ENCODE measurements around the gene GREB1L.

Gene GREB1L

DNA sequence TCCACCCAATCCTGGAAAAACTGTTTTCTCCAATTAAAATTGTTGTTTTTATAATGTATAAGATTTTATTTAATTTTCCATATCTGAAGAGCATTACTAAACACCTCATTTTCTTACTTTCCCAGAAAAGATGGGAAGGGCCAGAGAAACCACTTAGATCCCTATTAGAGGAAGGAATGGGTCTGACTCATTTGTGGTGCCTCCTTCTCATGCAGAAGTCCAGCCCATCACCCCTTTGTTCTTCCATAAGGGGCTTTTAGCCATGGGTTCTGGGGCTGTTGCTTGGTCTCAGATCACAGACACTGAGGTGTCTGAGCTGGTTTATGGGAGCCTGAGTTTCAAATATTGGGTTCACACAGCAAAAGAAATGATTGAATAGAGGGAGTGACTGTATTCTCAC, 206.3 kb downstream of the GREB1L start:
- no peak for DNase-seq (ENCODE audit: insufficient read length, low spot score)
- TF ChIP-seq POLR2AphosphoS5 (IDR thresholded peaks at IDR 0.05; ENCODE audit: low read depth, low read length) (no peak), TAF1 (IDR thresholded peaks at IDR 0.05; ENCODE audit: low read depth, low read length) (no peak), SPI1 (IDR thresholded peaks at IDR 0.05; ENCODE audit: low read depth, low read length) (no peak), POU2F2 (IDR thresholded peaks at IDR 0.05; ENCODE audit: low read depth, low read length) (no peak)
- FAIRE-seq, result no peak

DNA sequence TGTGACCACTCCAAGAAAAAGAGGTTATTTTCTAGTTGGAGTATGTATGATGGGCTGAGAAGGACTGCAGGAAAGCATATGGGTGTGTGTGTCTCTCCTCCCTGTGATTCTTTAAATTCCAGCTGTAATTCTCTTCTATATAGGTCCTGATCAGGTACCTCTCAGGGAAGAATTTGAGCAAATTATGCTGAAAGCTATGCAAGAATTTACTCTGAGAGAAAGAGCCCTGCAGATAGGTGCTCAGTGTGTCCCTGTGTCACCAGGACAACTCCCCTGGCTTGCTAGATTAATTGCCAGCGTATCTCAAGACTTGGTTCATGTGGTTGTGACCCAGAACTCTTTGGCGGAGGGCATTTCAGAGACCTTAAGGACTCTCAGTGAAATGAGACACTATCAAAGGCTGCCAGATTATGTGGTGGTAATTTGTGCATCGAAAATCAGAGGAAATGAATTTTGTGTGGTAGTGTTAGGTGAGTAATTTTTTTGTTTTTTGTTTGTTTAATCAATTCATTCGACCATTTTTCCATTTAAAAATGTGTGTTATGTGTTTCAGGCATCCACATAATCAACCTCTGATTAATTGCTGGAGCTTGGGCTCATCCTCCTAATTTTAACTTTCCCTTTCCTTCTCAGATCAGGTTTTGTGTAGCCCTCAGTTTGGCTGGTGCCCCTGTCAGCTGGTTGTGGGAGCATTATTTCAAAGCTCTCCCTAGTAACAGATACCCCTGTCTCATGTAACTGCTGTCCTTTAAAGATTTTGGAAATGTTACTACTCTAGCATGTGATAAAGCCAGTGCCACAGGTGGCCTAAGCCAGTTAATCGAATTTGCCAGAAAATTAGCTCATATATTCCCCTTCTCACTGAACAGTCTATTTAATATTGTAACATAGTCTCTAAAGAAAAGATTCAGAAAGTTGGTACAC, 207.6 kb downstream of the GREB1L start:
- FAIRE-seq (no peak), DNase-seq (ENCODE audit: insufficient read length, low spot score) (no peak)
- no peak for TF ChIP-seq POU2F2 (IDR thresholded peaks at IDR 0.05; ENCODE audit: low read depth, low read length)
- no peak for TF ChIP-seq PAX5 (IDR thresholded peaks at IDR 0.05; ENCODE audit: insufficient read depth, low read length, severe bottlenecking)
- no peak for TF ChIP-seq SPI1 (IDR thresholded peaks at IDR 0.05; ENCODE audit: low read depth, low read length)
- TF ChIP-seq POLR2AphosphoS5 (IDR thresholded peaks at IDR 0.05; ENCODE audit: low read depth, low read length), result no peak
- TF ChIP-seq POLR2A (IDR thresholded peaks at IDR 0.05; ENCODE audit: low read depth, low read length), result no peak
- no peak for TF ChIP-seq TAF1 (IDR thresholded peaks at IDR 0.05; ENCODE audit: low read depth, low read length)

DNA sequence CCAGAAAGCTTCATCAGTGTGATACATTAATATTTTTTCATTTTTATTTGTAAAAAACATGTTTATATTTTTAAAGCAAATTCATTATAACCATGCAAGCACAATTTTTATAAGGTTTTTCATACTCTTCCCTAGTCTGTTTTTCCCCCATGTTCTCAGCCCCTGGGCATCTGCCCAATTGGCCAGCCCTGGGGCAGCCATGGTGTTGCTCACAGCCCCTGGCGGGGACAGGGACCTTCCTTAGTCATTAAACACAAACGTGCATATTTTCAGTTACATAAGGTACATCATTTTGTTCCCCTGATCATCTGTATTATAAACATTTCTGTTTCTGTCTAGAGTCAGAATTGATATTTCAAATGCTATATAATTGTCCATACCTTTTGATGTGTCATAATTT, 208.5 kb downstream of the GREB1L start:
- TF ChIP-seq TAF1 (IDR thresholded peaks at IDR 0.05; ENCODE audit: low read depth, low read length), result no peak
- no peak for TF ChIP-seq SPI1 (IDR thresholded peaks at IDR 0.05; ENCODE audit: low read depth, low read length)
- no peak for TF ChIP-seq POLR2A (IDR thresholded peaks at IDR 0.05; ENCODE audit: low read depth, low read length)
- TF ChIP-seq POLR2AphosphoS5 (IDR thresholded peaks at IDR 0.05; ENCODE audit: low read depth, low read length), result no peak
- TF ChIP-seq PAX5 (IDR thresholded peaks at IDR 0.05; ENCODE audit: insufficient read depth, low read length, severe bottlenecking), result no peak
- no peak for TF ChIP-seq POU2F2 (IDR thresholded peaks at IDR 0.05; ENCODE audit: low read depth, low read length)
- DNase-seq (ENCODE audit: insufficient read length, low spot score) (no peak), FAIRE-seq (no peak)

DNA sequence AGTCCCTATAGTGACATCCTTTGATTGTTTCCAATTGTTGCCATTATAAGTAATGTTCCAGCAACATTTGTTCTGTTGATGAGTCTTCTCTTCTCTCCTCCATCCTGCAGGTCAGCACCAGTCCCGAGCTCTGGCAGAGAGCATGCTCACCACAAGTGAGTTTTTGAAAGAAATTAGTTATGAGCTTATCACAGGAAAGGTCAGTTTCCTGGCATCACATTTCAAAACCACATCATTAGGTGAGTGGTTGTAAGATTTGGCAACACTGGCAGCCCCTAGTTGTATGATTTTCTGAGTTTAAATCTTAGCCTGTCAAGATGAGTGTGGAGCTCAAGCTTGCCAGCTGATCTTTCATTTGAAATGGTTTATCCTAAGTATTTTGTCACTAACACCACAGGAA, 208.9 kb downstream of the GREB1L start:
- FAIRE-seq (no peak), DNase-seq (ENCODE audit: insufficient read length, low spot score) (no peak)
- TF ChIP-seq PAX5 (IDR thresholded peaks at IDR 0.05; ENCODE audit: insufficient read depth, low read length, severe bottlenecking) (no peak), POLR2A (IDR thresholded peaks at IDR 0.05; ENCODE audit: low read depth, low read length) (no peak)

DNA sequence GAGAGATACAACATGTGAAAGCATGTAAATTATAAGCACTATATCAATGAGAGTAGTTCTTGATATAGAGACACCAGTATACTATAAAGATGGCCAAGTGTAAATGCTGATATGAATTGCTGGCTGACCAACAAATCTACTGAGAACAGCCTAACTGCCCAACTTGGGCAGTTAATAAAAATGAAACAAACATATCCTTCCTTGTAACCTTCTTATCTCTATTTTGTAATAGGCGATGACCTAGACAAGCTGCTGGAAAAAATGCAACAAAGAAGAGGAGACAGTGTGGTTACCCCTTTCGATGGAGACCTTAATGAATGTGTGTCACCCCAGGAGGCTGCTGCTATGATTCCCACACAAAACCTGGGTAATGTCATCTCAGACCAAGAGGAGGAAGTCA, 209.8 kb downstream of the GREB1L start:
- DNase-seq (ENCODE audit: insufficient read length, low spot score) (no peak), FAIRE-seq (no peak)
- TF ChIP-seq SPI1 (IDR thresholded peaks at IDR 0.05; ENCODE audit: low read depth, low read length) (no peak), TAF1 (IDR thresholded peaks at IDR 0.05; ENCODE audit: low read depth, low read length) (no peak), PAX5 (IDR thresholded peaks at IDR 0.05; ENCODE audit: insufficient read depth, low read length, severe bottlenecking) (no peak), POU2F2 (IDR thresholded peaks at IDR 0.05; ENCODE audit: low read depth, low read length) (no peak), POLR2AphosphoS5 (IDR thresholded peaks at IDR 0.05; ENCODE audit: low read depth, low read length) (no peak), POLR2A (IDR thresholded peaks at IDR 0.05; ENCODE audit: low read depth, low read length) (no peak)

DNA sequence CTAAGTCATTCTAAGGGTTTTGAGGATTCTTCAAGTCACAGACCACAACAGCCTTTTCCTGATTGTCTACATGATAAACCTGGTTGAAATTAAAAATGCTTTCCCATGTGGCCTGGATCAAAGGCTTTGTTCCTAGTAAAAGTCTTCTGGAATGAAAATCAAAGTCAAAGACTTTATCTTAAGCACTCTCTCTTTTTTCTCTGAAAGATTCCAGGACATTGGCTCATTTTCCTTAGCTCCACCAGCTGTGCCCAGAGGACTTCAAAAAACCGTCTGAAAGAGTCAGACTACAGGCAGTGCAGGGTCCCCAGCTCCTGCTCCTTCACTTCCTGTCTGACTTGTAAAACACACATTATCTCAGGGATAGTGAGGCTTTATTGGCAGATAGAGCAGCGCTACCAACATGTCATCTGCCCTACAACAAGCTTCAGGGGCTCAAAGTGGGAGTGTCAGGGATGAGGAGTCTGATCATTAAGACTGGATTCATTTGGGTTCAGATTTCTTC, 210.3 kb downstream of the GREB1L start:
- DNase-seq (ENCODE audit: insufficient read length, low spot score) (no peak), FAIRE-seq (no peak)
- TF ChIP-seq POLR2A (IDR thresholded peaks at IDR 0.05; ENCODE audit: low read depth, low read length) (no peak), POLR2AphosphoS5 (IDR thresholded peaks at IDR 0.05; ENCODE audit: low read depth, low read length) (no peak), POU2F2 (IDR thresholded peaks at IDR 0.05; ENCODE audit: low read depth, low read length) (no peak), SPI1 (IDR thresholded peaks at IDR 0.05; ENCODE audit: low read depth, low read length) (no peak), PAX5 (IDR thresholded peaks at IDR 0.05; ENCODE audit: insufficient read depth, low read length, severe bottlenecking) (no peak), TAF1 (IDR thresholded peaks at IDR 0.05; ENCODE audit: low read depth, low read length) (no peak)

DNA sequence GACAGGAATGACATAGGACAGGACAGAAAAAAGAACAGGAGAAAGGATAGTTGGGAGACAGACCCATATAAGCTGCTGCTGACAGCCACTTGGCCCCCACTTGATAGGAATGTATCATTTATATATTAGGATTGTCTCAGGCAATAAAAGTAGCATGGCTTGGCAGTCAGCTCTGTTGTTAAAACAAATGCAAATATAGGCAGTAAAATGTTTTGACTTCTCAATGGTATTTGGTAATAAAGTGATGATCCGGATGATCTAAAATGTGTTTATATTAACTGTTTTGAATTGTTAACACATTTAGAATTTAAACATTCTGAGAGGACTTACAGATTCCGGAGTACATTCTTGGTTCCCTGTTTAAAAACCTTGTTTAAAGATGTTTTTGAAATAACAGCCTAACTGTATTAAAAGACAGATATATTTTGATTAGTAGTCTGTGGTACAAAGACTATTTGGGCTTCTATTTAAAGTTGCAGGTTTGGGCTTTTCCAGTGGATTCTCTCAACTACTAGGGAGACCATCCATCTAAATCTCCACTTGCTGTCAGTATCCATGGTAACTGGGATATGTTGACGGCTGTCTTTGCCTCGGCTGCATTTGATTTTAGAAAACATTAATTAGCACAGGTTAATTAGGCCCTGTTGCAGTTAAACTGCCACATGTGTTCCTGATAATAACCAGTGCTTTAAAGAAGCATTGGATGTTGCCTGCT, 210.9 kb downstream of the GREB1L start:
- TF ChIP-seq POLR2A (IDR thresholded peaks at IDR 0.05; ENCODE audit: low read depth, low read length) (no peak), SPI1 (IDR thresholded peaks at IDR 0.05; ENCODE audit: low read depth, low read length) (no peak), PAX5 (IDR thresholded peaks at IDR 0.05; ENCODE audit: insufficient read depth, low read length, severe bottlenecking) (no peak), POU2F2 (IDR thresholded peaks at IDR 0.05; ENCODE audit: low read depth, low read length) (no peak), POLR2AphosphoS5 (IDR thresholded peaks at IDR 0.05; ENCODE audit: low read depth, low read length) (no peak), TAF1 (IDR thresholded peaks at IDR 0.05; ENCODE audit: low read depth, low read length) (no peak)

DNA sequence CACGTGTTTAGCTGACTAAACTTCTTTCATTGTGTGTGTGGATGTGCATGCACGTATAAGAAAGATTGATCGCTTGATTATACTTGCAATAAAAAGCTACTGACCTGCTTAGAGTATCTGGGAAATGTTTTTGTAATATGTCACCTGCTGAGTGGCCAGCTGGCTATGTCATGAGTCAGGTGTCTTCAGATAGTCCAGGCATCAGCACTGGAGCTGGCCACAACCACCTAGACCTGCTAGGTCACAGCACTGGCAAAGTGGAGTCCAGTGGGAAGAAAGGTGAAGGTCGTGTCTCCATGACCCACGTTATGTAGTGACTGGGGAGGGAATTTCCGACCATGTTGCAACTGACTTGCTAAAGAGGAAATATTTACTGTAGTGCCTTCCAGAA, 211.5 kb downstream of the GREB1L start:
- DNase-seq (ENCODE audit: insufficient read length, low spot score) (no peak), FAIRE-seq (no peak)
- TF ChIP-seq SPI1 (IDR thresholded peaks at IDR 0.05; ENCODE audit: low read depth, low read length), result no peak
- TF ChIP-seq TAF1 (IDR thresholded peaks at IDR 0.05; ENCODE audit: low read depth, low read length), result no peak
- TF ChIP-seq POLR2AphosphoS5 (IDR thresholded peaks at IDR 0.05; ENCODE audit: low read depth, low read length), result no peak
- no peak for TF ChIP-seq POLR2A (IDR thresholded peaks at IDR 0.05; ENCODE audit: low read depth, low read length)
- no peak for TF ChIP-seq POU2F2 (IDR thresholded peaks at IDR 0.05; ENCODE audit: low read depth, low read length)
- no peak for TF ChIP-seq PAX5 (IDR thresholded peaks at IDR 0.05; ENCODE audit: insufficient read depth, low read length, severe bottlenecking)

More for the DNA sequence above, 210.9 kb downstream of the GREB1L start:
- DNase-seq (ENCODE audit: insufficient read length, low spot score), result no peak
- FAIRE-seq, result no peak

DNA sequence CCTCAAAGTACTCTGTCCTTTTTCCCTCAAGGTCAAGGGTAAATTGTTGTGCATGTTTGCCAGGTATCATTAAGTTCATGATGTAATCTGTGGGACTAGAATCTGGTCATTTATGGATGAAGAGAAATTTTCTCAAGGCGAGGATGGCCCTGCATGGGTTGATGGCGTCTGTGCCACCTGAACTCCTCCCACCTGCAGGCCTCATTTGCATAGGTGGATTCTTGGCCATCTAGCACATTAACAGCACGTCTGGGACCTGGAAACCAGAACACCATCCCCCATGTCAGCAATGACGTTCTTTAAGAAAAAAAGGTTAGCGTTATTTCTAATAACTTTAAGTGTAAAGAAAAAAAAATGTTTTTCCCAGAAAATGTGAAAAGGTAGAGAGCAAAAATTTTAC, 212.7 kb downstream of the GREB1L start:
- FAIRE-seq, result no peak
- DNase-seq (ENCODE audit: insufficient read length, low spot score), result no peak
- TF ChIP-seq TAF1 (IDR thresholded peaks at IDR 0.05; ENCODE audit: low read depth, low read length) (no peak), SPI1 (IDR thresholded peaks at IDR 0.05; ENCODE audit: low read depth, low read length) (no peak)
